ENCODE data around the gene LRMDA.

LRMDA gene

GRCh38 chr10:75948583-75948982 lies 517.2 kb downstream of the LRMDA start:
- WGBS (ENCODE audit: insufficient coverage, insufficient read length) = no CpG with 5 or more reads among the region's 3 CpGs
- Histone ChIP-seq H3K27me3 (ENCODE audit: control insufficient read depth, insufficient read depth, low read length) (no peaks in the 10 kb centered on the region), H3K4me3 (ENCODE audit: low read length) (no peak overlapping the region), H3K27ac (ENCODE audit: low read length) (no peak overlapping the region), H3K36me3 (ENCODE audit: control insufficient read depth, insufficient read depth, low read length) (no peaks in the 10 kb centered on the region), H3K9me3 (ENCODE audit: control insufficient read depth, insufficient read depth, low read length) (no peaks in the 10 kb centered on the region), H3K4me1 (ENCODE audit: control insufficient read depth, insufficient read depth, low read length) (no peaks in the 10 kb centered on the region)
- DNase-seq (ENCODE audit: low read depth, low spot score) = no peak

GRCh38 chr10:75950307-75950706 lies 518.9 kb downstream of the LRMDA start:
- Histone ChIP-seq H3K36me3 (ENCODE audit: control insufficient read depth, insufficient read depth, low read length) (no peaks in the 10 kb centered on the region), H3K4me3 (ENCODE audit: low read length) (no peak overlapping the region), H3K4me1 (ENCODE audit: control insufficient read depth, insufficient read depth, low read length) (no peaks in the 10 kb centered on the region), H3K27me3 (ENCODE audit: control insufficient read depth, insufficient read depth, low read length) (no peaks in the 10 kb centered on the region), H3K27ac (ENCODE audit: low read length) (no peak overlapping the region), H3K9me3 (ENCODE audit: control insufficient read depth, insufficient read depth, low read length) (no peaks in the 10 kb centered on the region)
- DNase-seq (ENCODE audit: low read depth, low spot score) = no peak
- no CpG with 5 or more reads among the region's 2 CpGs for WGBS (ENCODE audit: insufficient coverage, insufficient read length)

GRCh38 chr10:75950997-75951589 lies 519.7 kb downstream of the LRMDA start:
- Histone ChIP-seq H3K4me1 (ENCODE audit: control insufficient read depth, insufficient read depth, low read length) (no peaks in the 10 kb centered on the region), H3K9me3 (ENCODE audit: control insufficient read depth, insufficient read depth, low read length) (no peaks in the 10 kb centered on the region), H3K27ac (ENCODE audit: low read length) (no peak overlapping the region), H3K27me3 (ENCODE audit: control insufficient read depth, insufficient read depth, low read length) (no peaks in the 10 kb centered on the region), H3K4me3 (ENCODE audit: low read length) (no peak overlapping the region), H3K36me3 (ENCODE audit: control insufficient read depth, insufficient read depth, low read length) (no peaks in the 10 kb centered on the region)
- no CpG with 5 or more reads among the region's 7 CpGs for WGBS (ENCODE audit: insufficient coverage, insufficient read length)
- no peak for DNase-seq (ENCODE audit: low read depth, low spot score)

- DNase-seq (ENCODE audit: low read depth, low spot score) = no peak
- Histone ChIP-seq H3K4me1 (ENCODE audit: control insufficient read depth, insufficient read depth, low read length) (no peaks in the 10 kb centered on the region), H3K27ac (ENCODE audit: low read length) (no peak overlapping the region), H3K9me3 (ENCODE audit: control insufficient read depth, insufficient read depth, low read length) (no peaks in the 10 kb centered on the region), H3K36me3 (ENCODE audit: control insufficient read depth, insufficient read depth, low read length) (no peaks in the 10 kb centered on the region), H3K27me3 (ENCODE audit: control insufficient read depth, insufficient read depth, low read length) (no peaks in the 10 kb centered on the region), H3K4me3 (ENCODE audit: low read length) (no peak overlapping the region)
- no CpG with 5 or more reads among the region's 7 CpGs for WGBS (ENCODE audit: insufficient coverage, insufficient read length)
Measured at GRCh38 chr10:75951627-75952026, 520.2 kb downstream of the LRMDA start.

GRCh38 chr10:75952093-75952492 lies 520.7 kb downstream of the LRMDA start:
- H3K36me3 ChIP-seq (ENCODE audit: control insufficient read depth, insufficient read depth, low read length) = no peaks in the 10 kb centered on the region
- no peaks in the 10 kb centered on the region for H3K9me3 ChIP-seq (ENCODE audit: control insufficient read depth, insufficient read depth, low read length)
- no peak overlapping the region for H3K27ac ChIP-seq (ENCODE audit: low read length)
- no CpG with 5 or more reads among the region's 7 CpGs for WGBS (ENCODE audit: insufficient coverage, insufficient read length)
- no peaks in the 10 kb centered on the region for H3K27me3 ChIP-seq (ENCODE audit: control insufficient read depth, insufficient read depth, low read length)
- H3K4me1 ChIP-seq (ENCODE audit: control insufficient read depth, insufficient read depth, low read length) = no peaks in the 10 kb centered on the region
- no peak overlapping the region for H3K4me3 ChIP-seq (ENCODE audit: low read length)
- no peak for DNase-seq (ENCODE audit: low read depth, low spot score)

GRCh38 chr10:75954486-75954885 lies 523.1 kb downstream of the LRMDA start:
- H3K27ac ChIP-seq (ENCODE audit: low read length) = no peak overlapping the region

GRCh38 chr10:75955973-75956502 lies 524.6 kb downstream of the LRMDA start:
- no peaks in the 10 kb centered on the region for H3K9me3 ChIP-seq (ENCODE audit: control insufficient read depth, insufficient read depth, low read length)
- no peaks in the 10 kb centered on the region for H3K4me1 ChIP-seq (ENCODE audit: control insufficient read depth, insufficient read depth, low read length)
- no peak for DNase-seq (ENCODE audit: low read depth, low spot score)
- no CpG with 5 or more reads among the region's 2 CpGs for WGBS (ENCODE audit: insufficient coverage, insufficient read length)
- H3K36me3 ChIP-seq (ENCODE audit: control insufficient read depth, insufficient read depth, low read length) = no peaks in the 10 kb centered on the region
- no peak overlapping the region for H3K4me3 ChIP-seq (ENCODE audit: low read length)
- H3K27me3 ChIP-seq (ENCODE audit: control insufficient read depth, insufficient read depth, low read length) = no peaks in the 10 kb centered on the region
- no peak overlapping the region for H3K27ac ChIP-seq (ENCODE audit: low read length)

More at GRCh38 chr10:75954486-75954885, 523.1 kb downstream of the LRMDA start:
- Histone ChIP-seq H3K4me1 (ENCODE audit: control insufficient read depth, insufficient read depth, low read length) (no peaks in the 10 kb centered on the region), H3K36me3 (ENCODE audit: control insufficient read depth, insufficient read depth, low read length) (no peaks in the 10 kb centered on the region), H3K27me3 (ENCODE audit: control insufficient read depth, insufficient read depth, low read length) (no peaks in the 10 kb centered on the region), H3K4me3 (ENCODE audit: low read length) (no peak overlapping the region), H3K9me3 (ENCODE audit: control insufficient read depth, insufficient read depth, low read length) (no peaks in the 10 kb centered on the region)
- no CpG with 5 or more reads among the region's 4 CpGs for WGBS (ENCODE audit: insufficient coverage, insufficient read length)
- no peak for DNase-seq (ENCODE audit: low read depth, low spot score)

GRCh38 chr10:75956624-75957023 lies 525.2 kb downstream of the LRMDA start:
- no peak overlapping the region for H3K27ac ChIP-seq (ENCODE audit: low read length)
- H3K9me3 ChIP-seq (ENCODE audit: control insufficient read depth, insufficient read depth, low read length) = no peaks in the 10 kb centered on the region
- no peaks in the 10 kb centered on the region for H3K27me3 ChIP-seq (ENCODE audit: control insufficient read depth, insufficient read depth, low read length)
- no peaks in the 10 kb centered on the region for H3K4me1 ChIP-seq (ENCODE audit: control insufficient read depth, insufficient read depth, low read length)
- DNase-seq (ENCODE audit: low read depth, low spot score) = no peak
- no CpG with 5 or more reads among the region's 2 CpGs for WGBS (ENCODE audit: insufficient coverage, insufficient read length)
- H3K4me3 ChIP-seq (ENCODE audit: low read length) = no peak overlapping the region
- H3K36me3 ChIP-seq (ENCODE audit: control insufficient read depth, insufficient read depth, low read length) = no peaks in the 10 kb centered on the region

GRCh38 chr10:75957314-75958120 lies 526.1 kb downstream of the LRMDA start:
- no peaks in the 10 kb centered on the region for H3K36me3 ChIP-seq (ENCODE audit: control insufficient read depth, insufficient read depth, low read length)
- no CpG with 5 or more reads among the region's 12 CpGs for WGBS (ENCODE audit: insufficient coverage, insufficient read length)
- no peaks in the 10 kb centered on the region for H3K9me3 ChIP-seq (ENCODE audit: control insufficient read depth, insufficient read depth, low read length)
- DNase-seq (ENCODE audit: low read depth, low spot score) = no peak
- H3K27me3 ChIP-seq (ENCODE audit: control insufficient read depth, insufficient read depth, low read length) = no peaks in the 10 kb centered on the region
- H3K4me3 ChIP-seq (ENCODE audit: low read length) = no peak overlapping the region
- H3K27ac ChIP-seq (ENCODE audit: low read length) = no peak overlapping the region
- no peaks in the 10 kb centered on the region for H3K4me1 ChIP-seq (ENCODE audit: control insufficient read depth, insufficient read depth, low read length)

GRCh38 chr10:75959209-75959608 lies 527.8 kb downstream of the LRMDA start:
- no peak for DNase-seq (ENCODE audit: low read depth, low spot score)
- H3K27me3 ChIP-seq (ENCODE audit: control insufficient read depth, insufficient read depth, low read length) = no peaks in the 10 kb centered on the region
- H3K27ac ChIP-seq (ENCODE audit: low read length) = no peak overlapping the region
- no CpG with 5 or more reads among the region's 4 CpGs for WGBS (ENCODE audit: insufficient coverage, insufficient read length)
- H3K4me1 ChIP-seq (ENCODE audit: control insufficient read depth, insufficient read depth, low read length) = no peaks in the 10 kb centered on the region
- H3K36me3 ChIP-seq (ENCODE audit: control insufficient read depth, insufficient read depth, low read length) = no peaks in the 10 kb centered on the region
- no peaks in the 10 kb centered on the region for H3K9me3 ChIP-seq (ENCODE audit: control insufficient read depth, insufficient read depth, low read length)
- no peak overlapping the region for H3K4me3 ChIP-seq (ENCODE audit: low read length)

Data from iPS DF 6.9 (cell line).